ENCODE data around the gene GRAMD1A.

The GRAMD1A gene

DNA sequence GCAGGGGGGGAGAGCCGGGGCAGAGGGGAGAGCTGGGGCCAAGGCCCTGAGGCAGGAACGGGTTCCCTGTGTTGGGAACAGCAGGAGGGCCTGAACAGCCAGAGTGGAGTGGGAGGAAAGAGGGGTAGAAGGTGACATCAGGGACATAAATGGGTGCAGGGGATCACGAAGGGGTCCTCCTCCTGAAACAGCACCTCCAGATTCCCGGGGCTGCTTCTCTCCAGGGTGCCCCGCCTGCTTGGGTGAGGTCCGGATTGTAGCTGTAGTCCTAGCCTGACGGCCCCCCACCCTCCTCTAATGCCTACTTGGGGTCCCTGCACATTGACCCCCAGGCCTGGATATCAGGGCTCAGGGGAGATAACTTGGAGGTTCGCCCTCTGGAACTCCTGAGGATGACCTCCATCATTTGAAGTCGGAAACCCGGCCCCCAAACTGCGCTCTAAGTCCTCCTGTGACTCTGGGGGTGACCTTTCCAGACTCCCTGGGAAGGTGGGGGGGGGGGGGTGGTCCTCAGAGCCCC is 29.7 kb downstream of the GRAMD1A start (continued):
- TF ChIP-seq ZNF621 (tag by site-specific recombination; IDR thresholded peaks at IDR 0.05) (no peak), ZBTB8A (tag by site-specific recombination; IDR thresholded peaks at IDR 0.05) (peak; percentile 49; the same call in 1 of the 2 replicates), TRIM28 (IDR thresholded peaks at IDR 0.05; ENCODE audit: borderline replicate concordance, low read length) (no peak), ZNF174 (tag by site-specific recombination; IDR thresholded peaks at IDR 0.05) (no peak), ZBTB48 (tag by site-specific recombination; IDR thresholded peaks at IDR 0.05) (peak; percentile 56; the same call in 1 of the 2 replicates), ZNF394 (tag by site-specific recombination; IDR thresholded peaks at IDR 0.05; ENCODE audit: borderline replicate concordance) (peak; percentile 67; the same call in 1 of the 2 replicates), ZFP37 (tag by site-specific recombination; IDR thresholded peaks at IDR 0.05) (0 out of 2 replicates have a peak, but pooled peaks have one; percentile 51), ZNF19 (tag by site-specific recombination; IDR thresholded peaks at IDR 0.05; ENCODE audit: low read depth) (no peak), ZNF433 (tag by site-specific recombination; IDR thresholded peaks at IDR 0.05; ENCODE audit: low read depth) (peak; percentile 8; the same call in 1 of the 2 replicates), ZNF785 (tag by site-specific recombination; IDR thresholded peaks at IDR 0.05) (0 out of 2 replicates have a peak, but pooled peaks have one; percentile 8), ZNF76 (tag by site-specific recombination; IDR thresholded peaks at IDR 0.05; ENCODE audit: borderline replicate concordance, low read depth) (peak; percentile 55; the same call in 1 of the 2 replicates), ZNF350 (tag by site-specific recombination; IDR thresholded peaks at IDR 0.05) (no peak), ZNF354C (tag by site-specific recombination; IDR thresholded peaks at IDR 0.05; ENCODE audit: borderline replicate concordance, low read depth) (no peak), ZBTB17 (tag by site-specific recombination; IDR thresholded peaks at IDR 0.05) (peak; percentile 37; the same call in 1 of the 2 replicates), ZNF623 (tag by site-specific recombination; IDR thresholded peaks at IDR 0.05) (peak; percentile 95), MYNN (tag by site-specific recombination; IDR thresholded peaks at IDR 0.05; ENCODE audit: borderline replicate concordance) (no peak), ZBTB7A (tag by site-specific recombination; IDR thresholded peaks at IDR 0.05; ENCODE audit: low read depth) (no peak), ZNF560 (tag by site-specific recombination; IDR thresholded peaks at IDR 0.05; ENCODE audit: borderline replicate concordance) (no peak), SP7 (tag by site-specific recombination; IDR thresholded peaks at IDR 0.05) (peak; percentile 72), YY1 (tag by site-specific recombination; IDR thresholded peaks at IDR 0.05) (no peak), SALL2 (tag by site-specific recombination; IDR thresholded peaks at IDR 0.05; ENCODE audit: borderline replicate concordance) (no peak)
- TF ChIP-seq, protein P1, sequence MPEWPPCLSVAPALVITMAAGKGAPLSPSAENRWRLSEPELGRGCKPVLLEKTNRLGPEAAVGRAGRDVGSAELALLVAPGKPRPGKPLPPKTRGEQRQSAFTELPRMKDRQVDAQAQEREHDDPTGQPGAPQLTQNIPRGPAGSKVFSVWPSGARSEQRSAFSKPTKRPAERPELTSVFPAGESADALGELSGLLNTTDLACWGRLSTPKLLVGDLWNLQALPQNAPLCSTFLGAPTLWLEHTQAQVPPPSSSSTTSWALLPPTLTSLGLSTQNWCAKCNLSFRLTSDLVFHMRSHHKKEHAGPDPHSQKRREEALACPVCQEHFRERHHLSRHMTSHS (tag by site-specific recombination; IDR thresholded peaks at IDR 0.05), result no peak
- TF ChIP-seq, protein P2, sequence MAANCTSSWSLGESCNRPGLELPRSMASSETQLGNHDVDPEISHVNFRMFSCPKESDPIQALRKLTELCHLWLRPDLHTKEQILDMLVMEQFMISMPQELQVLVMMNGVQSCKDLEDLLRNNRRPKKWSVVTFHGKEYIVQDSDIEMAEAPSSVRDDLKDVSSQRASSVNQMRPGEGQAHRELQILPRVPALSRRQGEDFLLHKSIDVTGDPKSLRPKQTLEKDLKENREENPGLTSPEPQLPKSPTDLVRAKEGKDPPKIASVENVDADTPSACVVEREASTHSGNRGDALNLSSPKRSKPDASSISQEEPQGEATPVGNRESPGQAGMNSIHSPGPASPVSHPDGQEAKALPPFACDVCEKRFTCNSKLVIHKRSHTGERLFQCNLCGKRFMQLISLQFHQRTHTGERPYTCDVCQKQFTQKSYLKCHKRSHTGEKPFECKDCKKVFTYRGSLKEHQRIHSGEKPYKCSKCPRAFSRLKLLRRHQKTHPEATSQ (tag by site-specific recombination; IDR thresholded peaks at IDR 0.05), result 0 out of 2 replicates have a peak, but pooled peaks have one; percentile 17
- TF ChIP-seq, protein P3, sequence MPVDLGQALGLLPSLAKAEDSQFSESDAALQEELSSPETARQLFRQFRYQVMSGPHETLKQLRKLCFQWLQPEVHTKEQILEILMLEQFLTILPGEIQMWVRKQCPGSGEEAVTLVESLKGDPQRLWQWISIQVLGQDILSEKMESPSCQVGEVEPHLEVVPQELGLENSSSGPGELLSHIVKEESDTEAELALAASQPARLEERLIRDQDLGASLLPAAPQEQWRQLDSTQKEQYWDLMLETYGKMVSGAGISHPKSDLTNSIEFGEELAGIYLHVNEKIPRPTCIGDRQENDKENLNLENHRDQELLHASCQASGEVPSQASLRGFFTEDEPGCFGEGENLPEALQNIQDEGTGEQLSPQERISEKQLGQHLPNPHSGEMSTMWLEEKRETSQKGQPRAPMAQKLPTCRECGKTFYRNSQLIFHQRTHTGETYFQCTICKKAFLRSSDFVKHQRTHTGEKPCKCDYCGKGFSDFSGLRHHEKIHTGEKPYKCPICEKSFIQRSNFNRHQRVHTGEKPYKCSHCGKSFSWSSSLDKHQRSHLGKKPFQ (tag by site-specific recombination; IDR thresholded peaks at IDR 0.05), result no peak
- TF ChIP-seq, protein P4, sequence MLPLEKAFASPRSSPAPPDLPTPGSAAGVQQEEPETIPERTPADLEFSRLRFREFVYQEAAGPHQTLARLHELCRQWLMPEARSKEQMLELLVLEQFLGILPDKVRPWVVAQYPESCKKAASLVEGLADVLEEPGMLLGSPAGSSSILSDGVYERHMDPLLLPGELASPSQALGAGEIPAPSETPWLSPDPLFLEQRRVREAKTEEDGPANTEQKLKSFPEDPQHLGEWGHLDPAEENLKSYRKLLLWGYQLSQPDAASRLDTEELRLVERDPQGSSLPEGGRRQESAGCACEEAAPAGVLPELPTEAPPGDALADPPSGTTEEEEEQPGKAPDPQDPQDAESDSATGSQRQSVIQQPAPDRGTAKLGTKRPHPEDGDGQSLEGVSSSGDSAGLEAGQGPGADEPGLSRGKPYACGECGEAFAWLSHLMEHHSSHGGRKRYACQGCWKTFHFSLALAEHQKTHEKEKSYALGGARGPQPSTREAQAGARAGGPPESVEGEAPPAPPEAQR (tag by site-specific recombination; IDR thresholded peaks at IDR 0.05), result peak; percentile 14; the same call in 1 of the 2 replicates
- TF ChIP-seq, protein P5, sequence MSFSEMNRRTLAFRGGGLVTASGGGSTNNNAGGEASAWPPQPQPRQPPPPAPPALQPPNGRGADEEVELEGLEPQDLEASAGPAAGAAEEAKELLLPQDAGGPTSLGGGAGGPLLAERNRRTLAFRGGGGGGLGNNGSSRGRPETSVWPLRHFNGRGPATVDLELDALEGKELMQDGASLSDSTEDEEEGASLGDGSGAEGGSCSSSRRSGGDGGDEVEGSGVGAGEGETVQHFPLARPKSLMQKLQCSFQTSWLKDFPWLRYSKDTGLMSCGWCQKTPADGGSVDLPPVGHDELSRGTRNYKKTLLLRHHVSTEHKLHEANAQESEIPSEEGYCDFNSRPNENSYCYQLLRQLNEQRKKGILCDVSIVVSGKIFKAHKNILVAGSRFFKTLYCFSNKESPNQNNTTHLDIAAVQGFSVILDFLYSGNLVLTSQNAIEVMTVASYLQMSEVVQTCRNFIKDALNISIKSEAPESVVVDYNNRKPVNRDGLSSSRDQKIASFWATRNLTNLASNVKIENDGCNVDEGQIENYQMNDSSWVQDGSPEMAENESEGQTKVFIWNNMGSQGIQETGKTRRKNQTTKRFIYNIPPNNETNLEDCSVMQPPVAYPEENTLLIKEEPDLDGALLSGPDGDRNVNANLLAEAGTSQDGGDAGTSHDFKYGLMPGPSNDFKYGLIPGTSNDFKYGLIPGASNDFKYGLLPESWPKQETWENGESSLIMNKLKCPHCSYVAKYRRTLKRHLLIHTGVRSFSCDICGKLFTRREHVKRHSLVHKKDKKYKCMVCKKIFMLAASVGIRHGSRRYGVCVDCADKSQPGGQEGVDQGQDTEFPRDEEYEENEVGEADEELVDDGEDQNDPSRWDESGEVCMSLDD (tag by site-specific recombination; IDR thresholded peaks at IDR 0.05), result peak; percentile 95
- TF ChIP-seq, protein P6, sequence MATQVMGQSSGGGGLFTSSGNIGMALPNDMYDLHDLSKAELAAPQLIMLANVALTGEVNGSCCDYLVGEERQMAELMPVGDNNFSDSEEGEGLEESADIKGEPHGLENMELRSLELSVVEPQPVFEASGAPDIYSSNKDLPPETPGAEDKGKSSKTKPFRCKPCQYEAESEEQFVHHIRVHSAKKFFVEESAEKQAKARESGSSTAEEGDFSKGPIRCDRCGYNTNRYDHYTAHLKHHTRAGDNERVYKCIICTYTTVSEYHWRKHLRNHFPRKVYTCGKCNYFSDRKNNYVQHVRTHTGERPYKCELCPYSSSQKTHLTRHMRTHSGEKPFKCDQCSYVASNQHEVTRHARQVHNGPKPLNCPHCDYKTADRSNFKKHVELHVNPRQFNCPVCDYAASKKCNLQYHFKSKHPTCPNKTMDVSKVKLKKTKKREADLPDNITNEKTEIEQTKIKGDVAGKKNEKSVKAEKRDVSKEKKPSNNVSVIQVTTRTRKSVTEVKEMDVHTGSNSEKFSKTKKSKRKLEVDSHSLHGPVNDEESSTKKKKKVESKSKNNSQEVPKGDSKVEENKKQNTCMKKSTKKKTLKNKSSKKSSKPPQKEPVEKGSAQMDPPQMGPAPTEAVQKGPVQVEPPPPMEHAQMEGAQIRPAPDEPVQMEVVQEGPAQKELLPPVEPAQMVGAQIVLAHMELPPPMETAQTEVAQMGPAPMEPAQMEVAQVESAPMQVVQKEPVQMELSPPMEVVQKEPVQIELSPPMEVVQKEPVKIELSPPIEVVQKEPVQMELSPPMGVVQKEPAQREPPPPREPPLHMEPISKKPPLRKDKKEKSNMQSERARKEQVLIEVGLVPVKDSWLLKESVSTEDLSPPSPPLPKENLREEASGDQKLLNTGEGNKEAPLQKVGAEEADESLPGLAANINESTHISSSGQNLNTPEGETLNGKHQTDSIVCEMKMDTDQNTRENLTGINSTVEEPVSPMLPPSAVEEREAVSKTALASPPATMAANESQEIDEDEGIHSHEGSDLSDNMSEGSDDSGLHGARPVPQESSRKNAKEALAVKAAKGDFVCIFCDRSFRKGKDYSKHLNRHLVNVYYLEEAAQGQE (tag by site-specific recombination; IDR thresholded peaks at IDR 0.05), result 0 out of 2 replicates have a peak, but pooled peaks have one; percentile 8
